ENCODE data around the gene PRELID3B.

PRELID3B gene

GRCh38 chr20:58997141-58997770, 45.3 kb downstream of the PRELID3B start:
- no peak for DNase-seq (ENCODE audit: low read depth)
- H3K4me3 ChIP-seq (ENCODE audit: low read depth, low read length) = no peak overlapping the region
- no peak for TF ChIP-seq CTCF (IDR thresholded peaks at IDR 0.05; ENCODE audit: low read depth, low read length, missing control alignments)

GRCh38 chr20:58996226-58996611, 46.4 kb downstream of the PRELID3B start:
- H3K4me3 ChIP-seq (ENCODE audit: low read depth, low read length) = no peak overlapping the region
- TF ChIP-seq CTCF (IDR thresholded peaks at IDR 0.05; ENCODE audit: low read depth, low read length, missing control alignments) = no peak
- no peak for DNase-seq (ENCODE audit: low read depth)

GRCh38 chr20:58995461-58996225, 46.9 kb downstream of the PRELID3B start:
- H3K4me3 ChIP-seq (ENCODE audit: low read depth, low read length) = no peak overlapping the region
- no peak for DNase-seq (ENCODE audit: low read depth)
- no peak for TF ChIP-seq CTCF (IDR thresholded peaks at IDR 0.05; ENCODE audit: low read depth, low read length, missing control alignments)

GRCh38 chr20:58994390-58995159, 48.0 kb downstream of the PRELID3B start:
- no peak for DNase-seq (ENCODE audit: low read depth)
- TF ChIP-seq CTCF (IDR thresholded peaks at IDR 0.05; ENCODE audit: low read depth, low read length, missing control alignments) = no peak
- no peak overlapping the region for H3K4me3 ChIP-seq (ENCODE audit: low read depth, low read length)

- no peak for DNase-seq (ENCODE audit: low read depth)
- TF ChIP-seq CTCF (IDR thresholded peaks at IDR 0.05; ENCODE audit: low read depth, low read length, missing control alignments) = no peak
- H3K4me3 ChIP-seq (ENCODE audit: low read depth, low read length) = no peak overlapping the region
Measured at GRCh38 chr20:58993332-58994248, 49.0 kb downstream of the PRELID3B start.

- no peak for DNase-seq (ENCODE audit: low read depth)
- TF ChIP-seq CTCF (IDR thresholded peaks at IDR 0.05; ENCODE audit: low read depth, low read length, missing control alignments) = no peak
- no peak overlapping the region for H3K4me3 ChIP-seq (ENCODE audit: low read depth, low read length)
Measured at GRCh38 chr20:58992911-58993310, 49.7 kb downstream of the PRELID3B start.

All from GM12864 (cell line).